ENCODE measurements around the gene MRPL58.

Gene MRPL58

DNA sequence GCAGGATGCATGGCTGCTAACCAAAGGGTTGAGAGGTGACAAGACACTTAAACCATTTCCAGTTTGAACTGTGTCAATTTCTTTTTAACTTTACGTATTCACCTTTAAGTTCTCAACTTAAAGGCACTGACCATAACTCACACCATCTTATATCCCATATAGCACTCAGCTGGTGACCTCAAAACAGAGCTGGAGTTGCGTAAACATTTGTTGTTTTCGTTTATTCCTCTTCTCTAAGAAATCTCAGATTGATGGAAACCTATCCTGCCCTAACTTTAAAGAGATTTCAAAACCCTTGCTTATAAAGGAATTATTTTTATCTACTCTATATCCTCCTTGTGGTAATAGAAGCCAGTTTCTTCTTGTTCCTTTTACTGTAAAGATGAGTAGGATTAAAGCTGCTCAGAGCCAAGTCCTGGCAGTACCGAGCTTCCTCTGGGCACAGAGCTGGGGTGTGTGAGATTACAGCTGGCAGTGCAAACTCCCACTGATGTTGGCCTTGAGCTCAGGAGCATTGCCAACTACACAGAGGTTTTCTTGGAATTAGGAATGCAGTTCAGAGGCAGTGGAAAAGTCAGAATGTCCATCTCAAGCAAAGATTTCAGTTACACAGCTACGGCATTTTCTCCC, 35.9 kb downstream of the MRPL58 start:
- no peak for DNase-seq

DNA sequence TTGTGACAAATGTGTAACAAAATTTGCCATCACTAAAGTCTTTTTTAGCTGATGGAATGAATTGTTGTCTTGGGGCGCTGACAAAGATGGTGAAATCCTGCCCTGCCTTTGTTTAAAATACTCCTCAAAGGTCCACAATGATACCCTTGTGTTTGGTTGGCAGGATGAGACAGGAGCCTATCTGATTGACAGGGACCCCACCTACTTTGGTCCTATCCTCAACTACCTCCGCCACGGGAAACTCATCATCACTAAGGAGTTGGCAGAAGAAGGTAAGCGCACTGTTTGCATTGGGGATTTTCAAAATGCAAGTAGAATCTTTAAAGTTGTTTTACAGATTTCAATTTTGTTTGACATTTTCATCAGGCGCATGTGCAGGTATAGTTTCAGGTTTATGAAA, 36.6 kb downstream of the MRPL58 start:
- DNase-seq: no peak

GRCh38 chr17:75049706-75050105, 37.2 kb downstream of the MRPL58 start:
- DNase-seq: no peak

DNA sequence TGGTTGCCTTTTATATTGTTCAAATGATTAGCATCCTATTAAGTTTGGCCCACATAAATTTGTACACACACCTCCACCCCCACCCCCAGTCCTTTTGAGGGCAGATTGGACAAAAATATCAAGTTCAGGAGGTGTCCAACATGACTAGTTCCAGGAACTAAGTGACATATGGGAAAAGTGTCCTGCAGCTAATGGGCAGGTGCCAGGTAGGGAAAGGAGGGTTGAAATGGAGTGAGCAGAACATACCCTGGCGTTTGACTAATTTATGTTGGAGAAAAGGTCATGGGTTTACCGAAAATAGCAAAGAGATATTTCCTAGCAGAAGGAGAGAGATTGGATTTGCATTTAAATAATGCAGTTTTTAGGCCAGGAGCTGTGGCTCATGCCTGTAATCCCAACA, 39.5 kb downstream of the MRPL58 start:
- no peak for DNase-seq

DNA sequence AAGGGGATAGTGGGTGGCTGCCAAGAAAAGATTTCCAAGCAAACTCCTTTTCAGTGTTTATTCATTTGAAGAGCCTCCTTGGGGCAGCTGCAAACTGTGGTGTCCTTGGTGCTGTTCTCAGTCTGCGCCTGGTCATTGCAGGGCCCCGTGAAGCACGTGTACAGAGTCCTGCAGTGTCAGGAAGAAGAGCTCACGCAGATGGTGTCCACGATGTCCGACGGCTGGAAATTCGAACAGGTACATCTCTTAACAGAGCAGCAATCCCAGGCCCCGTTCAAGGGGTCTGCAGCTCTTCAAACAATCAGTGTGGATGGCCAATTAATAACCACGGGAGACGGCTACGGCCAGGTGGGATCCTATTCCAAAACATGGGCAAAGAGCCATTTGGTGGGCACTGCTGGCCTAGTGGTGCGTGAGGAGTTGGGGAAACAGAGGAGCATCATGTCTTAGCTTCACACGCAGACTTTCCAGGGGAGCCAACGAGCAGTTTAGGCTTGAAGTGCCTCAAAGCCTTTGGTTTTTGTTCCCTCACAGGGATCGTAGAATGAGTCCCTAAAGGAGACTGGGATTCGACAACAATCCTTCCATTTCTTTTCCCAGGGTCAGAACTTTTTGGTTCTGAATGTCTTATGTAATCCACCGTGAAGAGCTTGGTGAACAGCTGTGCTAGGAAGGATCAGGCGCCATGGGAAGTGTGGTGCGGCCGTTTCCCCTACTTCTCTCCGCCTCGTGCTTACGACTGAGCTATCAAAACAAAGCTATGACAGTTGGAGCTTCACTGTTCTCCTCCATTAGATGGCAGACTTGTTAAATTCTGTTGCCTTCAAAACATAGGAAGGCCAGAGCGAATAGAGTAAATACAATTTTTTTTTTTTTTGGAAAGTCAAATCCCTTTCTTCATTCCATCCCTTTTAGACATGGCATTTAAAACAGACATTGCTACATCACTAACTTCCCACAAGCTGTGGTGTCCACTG, 47.2 kb downstream of the MRPL58 start:
- DNase-seq: no peak

GRCh38 chr17:75060434-75061054, 48.1 kb downstream of the MRPL58 start:
- no peak for DNase-seq

- no peak for DNase-seq
Measured at GRCh38 chr17:75061055-75061438, 48.6 kb downstream of the MRPL58 start.

GRCh38 chr17:75061618-75062017, 49.1 kb downstream of the MRPL58 start:
- DNase-seq: no peak

- DNase-seq: no peak
Measured at GRCh38 chr17:75063201-75063600, 50.7 kb downstream of the MRPL58 start.

- no peak for DNase-seq
Measured at GRCh38 chr17:75063626-75064025, 51.2 kb downstream of the MRPL58 start.

- DNase-seq: no peak
Measured at GRCh38 chr17:75064040-75064439, 51.6 kb downstream of the MRPL58 start.

DNA sequence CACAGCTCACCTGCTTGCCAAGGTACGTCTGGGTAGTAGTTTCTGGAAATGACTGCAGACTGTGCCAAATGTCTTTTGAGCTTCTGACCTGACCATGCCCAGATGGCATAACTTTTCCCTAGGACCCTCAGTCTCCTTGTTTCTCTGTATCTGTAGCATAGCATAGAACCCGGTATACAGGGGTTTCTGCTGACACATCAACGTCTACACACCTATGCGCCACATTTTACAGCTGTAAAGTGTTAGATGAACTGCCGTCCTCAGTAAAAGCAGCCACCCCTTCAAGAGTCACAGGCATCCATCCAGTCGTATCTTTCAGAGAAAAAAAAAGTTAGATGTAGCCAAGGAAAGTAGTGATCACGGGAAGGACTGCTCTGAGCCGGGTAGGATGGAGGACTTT, 52.0 kb downstream of the MRPL58 start:
- DNase-seq: no peak

DNA sequence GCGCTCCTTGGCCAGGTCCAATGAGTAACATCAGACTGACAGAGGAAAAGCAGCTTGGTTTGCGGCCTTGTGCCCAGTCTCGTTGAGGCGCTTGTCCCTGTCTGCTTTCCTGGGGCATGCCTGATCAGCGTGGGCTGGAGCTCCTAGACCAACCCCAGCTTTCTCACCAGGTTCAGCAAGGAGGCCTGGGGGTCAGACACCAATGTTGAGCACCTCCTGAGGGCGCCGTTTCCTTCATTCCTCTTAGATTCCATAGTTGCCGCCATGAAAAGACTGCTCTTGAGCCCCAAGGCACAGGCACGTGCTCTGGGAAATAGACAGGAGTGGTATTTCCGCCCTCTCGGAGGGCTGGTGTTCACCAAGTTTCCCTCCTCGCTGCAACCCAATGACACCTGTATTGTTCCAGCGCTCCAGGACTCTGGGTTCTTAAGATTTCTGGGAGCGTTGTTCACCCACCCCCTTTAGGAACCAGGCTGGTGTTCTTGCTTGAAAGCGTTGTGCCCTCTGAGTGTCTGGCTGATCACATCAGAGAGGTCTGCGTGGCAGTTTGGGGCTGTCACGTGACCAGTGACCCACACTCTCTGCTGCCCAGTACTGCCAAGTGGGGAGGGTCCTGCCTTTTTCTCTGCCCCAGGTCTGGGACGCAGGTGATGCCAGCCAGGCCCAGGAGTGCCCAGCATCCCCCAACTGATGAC, 52.5 kb downstream of the MRPL58 start:
- DNase-seq: no peak

- DNase-seq: no peak
Measured at GRCh38 chr17:75065562-75066151, 53.2 kb downstream of the MRPL58 start.

GRCh38 chr17:75067856-75068255, 55.4 kb downstream of the MRPL58 start:
- peak; percentile 25 for DNase-seq

- DNase-seq: no peak
Measured at GRCh38 chr17:75068750-75069149, 56.3 kb downstream of the MRPL58 start.

DNA sequence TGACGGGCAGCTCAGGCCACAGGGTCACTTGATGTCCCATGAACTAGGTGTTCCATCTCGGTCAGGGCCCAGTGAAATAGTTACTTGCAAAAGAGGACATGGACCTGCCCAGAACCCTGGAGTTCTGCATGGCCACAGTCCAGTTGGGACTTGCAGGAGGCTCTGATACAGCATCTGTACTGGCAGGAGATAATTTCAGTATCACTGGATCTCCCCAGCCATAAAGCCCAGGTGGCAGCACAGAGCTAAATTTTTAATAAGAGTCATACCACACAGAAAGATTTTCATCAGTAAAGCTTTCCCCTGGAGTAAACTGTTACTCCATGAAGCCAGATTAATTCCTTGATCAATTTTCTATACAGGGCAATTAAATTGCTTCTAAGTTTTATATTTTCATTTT, 57.3 kb downstream of the MRPL58 start:
- no peak for DNase-seq

Data from activated effector memory CD4-positive, alpha-beta T cell treated with Interleukin-2 at 50 U/mL for 16 hours (primary cell).